ENCODE data around the gene PPA1. TPM values are rescaled to one million over a fixed set of nuclear protein-coding genes. Genes with fewer than 3 reads are reported as not detected.

Gene PPA1
- total RNA-seq, 2 experiments from 2014 or later = 69.0 to 69.3 TPM

- CTCF ChIA-PET = no interaction called here
- H3K36me3 Mint-ChIP-seq (ENCODE audit: low read depth) = no peaks in the 10 kb centered on the region
- TF ChIP-seq, protein P1, sequence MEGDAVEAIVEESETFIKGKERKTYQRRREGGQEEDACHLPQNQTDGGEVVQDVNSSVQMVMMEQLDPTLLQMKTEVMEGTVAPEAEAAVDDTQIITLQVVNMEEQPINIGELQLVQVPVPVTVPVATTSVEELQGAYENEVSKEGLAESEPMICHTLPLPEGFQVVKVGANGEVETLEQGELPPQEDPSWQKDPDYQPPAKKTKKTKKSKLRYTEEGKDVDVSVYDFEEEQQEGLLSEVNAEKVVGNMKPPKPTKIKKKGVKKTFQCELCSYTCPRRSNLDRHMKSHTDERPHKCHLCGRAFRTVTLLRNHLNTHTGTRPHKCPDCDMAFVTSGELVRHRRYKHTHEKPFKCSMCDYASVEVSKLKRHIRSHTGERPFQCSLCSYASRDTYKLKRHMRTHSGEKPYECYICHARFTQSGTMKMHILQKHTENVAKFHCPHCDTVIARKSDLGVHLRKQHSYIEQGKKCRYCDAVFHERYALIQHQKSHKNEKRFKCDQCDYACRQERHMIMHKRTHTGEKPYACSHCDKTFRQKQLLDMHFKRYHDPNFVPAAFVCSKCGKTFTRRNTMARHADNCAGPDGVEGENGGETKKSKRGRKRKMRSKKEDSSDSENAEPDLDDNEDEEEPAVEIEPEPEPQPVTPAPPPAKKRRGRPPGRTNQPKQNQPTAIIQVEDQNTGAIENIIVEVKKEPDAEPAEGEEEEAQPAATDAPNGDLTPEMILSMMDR (IDR thresholded peaks at IDR 0.05) = no peak
- H3K4me3 Mint-ChIP-seq = no peak overlapping the region
- Histone ChIP-seq H3K9me3 (ENCODE audit: control insufficient read depth in 1 of 2, insufficient read depth in 1 of 2, low read length in 2 of 2) (no peaks in the 10 kb centered on the region), H3K4me1 (ENCODE audit: insufficient read depth, low read length) (peaks cover 17% of the 10 kb centered on the region), H3K27ac (ENCODE audit: low read depth in 1 of 2, low read length in 2 of 2) (no peak overlapping the region), H3K4me3 (ENCODE audit: low read length) (no peak overlapping the region), H3K36me3 (ENCODE audit: insufficient read depth, low read length) (no peaks in the 10 kb centered on the region), H3K27me3 (ENCODE audit: control insufficient read depth in 1 of 2, insufficient read depth in 2 of 2, low read length in 2 of 2) (peaks cover 0 to 3% of the 10 kb centered on the region in 2 experiments)
- ATAC-seq (ENCODE audit: poor library complexity) (no peak), DNase-seq (no peak)
- no peak overlapping the region for H3K27ac Mint-ChIP-seq
- POLR2A ChIA-PET = no interaction called here
- intact Hi-C loops (cut with DNase I, micrococcal nuclease) = no loop called here
- H3K4me1 Mint-ChIP-seq (ENCODE audit: low read depth) = peaks cover 11% of the 10 kb centered on the region
- H3K27me3 Mint-ChIP-seq = peaks cover 10% of the 10 kb centered on the region
- no peaks in the 10 kb centered on the region for H3K9me3 Mint-ChIP-seq
These were observed 55.0 kb downstream of the PPA1 start for GRCh38 chr10:70178139-70178725.

DNA sequence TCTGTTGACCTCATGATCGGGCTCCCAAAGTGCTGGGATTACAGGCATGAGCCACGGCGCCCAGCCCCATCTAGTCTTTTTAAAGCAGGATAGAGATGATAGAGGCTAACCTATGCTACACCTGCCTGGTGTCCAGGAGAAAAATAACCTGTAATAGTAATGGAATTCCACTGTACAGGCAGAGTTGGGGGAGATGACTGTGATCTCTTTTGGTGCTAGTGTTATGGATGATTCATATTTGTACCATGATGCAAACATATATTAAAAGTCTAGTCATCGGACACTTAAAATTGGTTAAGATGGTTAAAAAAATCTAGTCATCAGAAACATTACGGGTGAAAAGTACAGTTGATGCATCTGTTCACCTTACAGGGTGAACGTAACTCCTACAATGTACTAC lies 56.8 kb downstream of the PPA1 start:
- no peak for DNase-seq
- Histone ChIP-seq H3K4me3 (ENCODE audit: low read length) (no peak overlapping the region), H3K9me3 (ENCODE audit: control insufficient read depth in 1 of 2, insufficient read depth in 1 of 2, low read length in 2 of 2) (no peaks in the 10 kb centered on the region), H3K27ac (ENCODE audit: low read depth in 1 of 2, low read length in 2 of 2) (no peak overlapping the region), H3K36me3 (ENCODE audit: insufficient read depth, low read length) (no peaks in the 10 kb centered on the region), H3K4me1 (ENCODE audit: insufficient read depth, low read length) (peaks cover 19% of the 10 kb centered on the region), H3K27me3 (ENCODE audit: control insufficient read depth in 1 of 2, insufficient read depth in 2 of 2, low read length in 2 of 2) (peaks cover 0 to 3% of the 10 kb centered on the region in 2 experiments)
- Mint-ChIP-seq H3K27me3 (peaks cover 10% of the 10 kb centered on the region), H3K36me3 (ENCODE audit: low read depth) (no peaks in the 10 kb centered on the region), H3K4me1 (ENCODE audit: low read depth) (peaks cover 16% of the 10 kb centered on the region), H3K9me3 (no peaks in the 10 kb centered on the region), H3K4me3 (no peak overlapping the region), H3K27ac (no peak overlapping the region)
- CTCF ChIA-PET = no interaction called here
- TF ChIP-seq, protein P1 (IDR thresholded peaks at IDR 0.05) = no peak
- intact Hi-C loops (cut with DNase I, micrococcal nuclease) = no loop called here
- ATAC-seq (ENCODE audit: poor library complexity) = no peak
- POLR2A ChIA-PET = no interaction called here

DNA sequence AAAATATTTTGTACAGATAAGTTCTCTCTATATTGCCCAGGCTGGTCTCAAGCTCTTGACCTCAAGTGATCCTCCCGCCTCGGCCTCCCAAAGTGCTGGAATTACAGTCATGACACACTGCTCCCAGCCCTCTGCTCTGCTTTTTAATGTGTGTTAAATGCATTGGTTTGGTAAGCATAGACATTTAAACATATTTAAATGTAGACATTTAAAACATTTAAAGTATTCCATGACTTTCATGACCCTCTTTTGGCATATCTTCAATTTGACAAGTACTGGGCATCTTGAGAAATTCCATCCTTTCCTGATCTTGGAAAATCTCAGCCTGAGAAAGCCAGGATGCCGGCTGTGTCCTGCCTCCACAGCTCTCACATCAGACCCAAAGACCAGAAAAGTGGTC lies 57.7 kb downstream of the PPA1 start:
- intact Hi-C loops (cut with DNase I, micrococcal nuclease) = no loop called here
- DNase-seq (no peak), ATAC-seq (ENCODE audit: poor library complexity) (no peak)
- CTCF ChIA-PET = no interaction called here
- H3K4me1 ChIP-seq (ENCODE audit: insufficient read depth, low read length) = peaks cover 28% of the 10 kb centered on the region
- Mint-ChIP-seq H3K27ac (peak overlapping the region; percentile 77), H3K4me1 (ENCODE audit: low read depth) (peaks cover 20% of the 10 kb centered on the region), H3K9me3 (no peaks in the 10 kb centered on the region), H3K36me3 (ENCODE audit: low read depth) (peaks cover 1% of the 10 kb centered on the region), H3K4me3 (no peak overlapping the region), H3K27me3 (peaks cover 5% of the 10 kb centered on the region)
- POLR2A ChIA-PET = interaction anchor here (1.5 kb wide), 1 partner anchor 82 kb away, joined by 3 read pairs; no protein-coding TSS in a partner anchor
- H3K27me3 ChIP-seq (ENCODE audit: control insufficient read depth in 1 of 2, insufficient read depth in 2 of 2, low read length in 2 of 2) = no peaks in the 10 kb centered on the region
- TF ChIP-seq, protein P1 (IDR thresholded peaks at IDR 0.05) = no peak
- H3K36me3 ChIP-seq (ENCODE audit: insufficient read depth, low read length) = no peaks in the 10 kb centered on the region
- H3K4me3 ChIP-seq (ENCODE audit: low read length) = no peak overlapping the region
- no peak overlapping the region for H3K27ac ChIP-seq (ENCODE audit: low read depth in 1 of 2, low read length in 2 of 2)
- H3K9me3 ChIP-seq (ENCODE audit: control insufficient read depth in 1 of 2, insufficient read depth in 1 of 2, low read length in 2 of 2) = no peaks in the 10 kb centered on the region
